GM21367 (cell line): ENCODE data around the gene ABAT.
"Not testable (repeated sequence)": the region's sequence is repeated elsewhere in the genome, so short reads cannot be mapped to it uniquely, and the experiment has no call there.

Source experiments
- ATAC-seq: cut with Tn5 transposase; IDR thresholded peaks from one replicate; pipeline ENCODE4 v1.9.1; 2021; ENCODE audit not compliant: unreplicated experiment

Gene ABAT

GRCh38 chr16:8678068-8678927 is 3.9 kb downstream of the ABAT start:
- no peak for ATAC-seq

- no peak for ATAC-seq
Measured at GRCh38 chr16:8679151-8679550, 4.7 kb downstream of the ABAT start.

- no peak for ATAC-seq
Measured at GRCh38 chr16:8682551-8683259, 8.3 kb downstream of the ABAT start.

- ATAC-seq: no peak
Measured at GRCh38 chr16:8683640-8684039, 9.2 kb downstream of the ABAT start.

- ATAC-seq: no peak
Measured at GRCh38 chr16:8685617-8686016, 11.2 kb downstream of the ABAT start.

- ATAC-seq: no peak
Measured at GRCh38 chr16:8686031-8686621, 11.7 kb downstream of the ABAT start.

- no peak for ATAC-seq
Measured at GRCh38 chr16:8686879-8687278, 12.5 kb downstream of the ABAT start.

GRCh38 chr16:8689686-8690085 is 15.3 kb downstream of the ABAT start:
- no peak for ATAC-seq

GRCh38 chr16:8691728-8692127 is 17.3 kb downstream of the ABAT start:
- no peak for ATAC-seq

- no peak for ATAC-seq
Measured at GRCh38 chr16:8694795-8695728, 20.6 kb downstream of the ABAT start.

- no peak for ATAC-seq
Measured at GRCh38 chr16:8696880-8697279, 22.5 kb downstream of the ABAT start.

GRCh38 chr16:8697965-8698364 is 23.5 kb downstream of the ABAT start:
- no peak for ATAC-seq

- ATAC-seq: no peak
Measured at GRCh38 chr16:8703693-8704092, 29.3 kb downstream of the ABAT start.

GRCh38 chr16:8704098-8704497 is 29.7 kb downstream of the ABAT start:
- ATAC-seq: no peak

GRCh38 chr16:8705100-8705822 is 30.8 kb downstream of the ABAT start:
- not testable (repeated sequence) for ATAC-seq

GRCh38 chr16:8708536-8708935 is 34.1 kb downstream of the ABAT start:
- ATAC-seq: no peak

GRCh38 chr16:8712589-8713361 is 38.4 kb downstream of the ABAT start:
- no peak for ATAC-seq

GRCh38 chr16:8713635-8714172 is 39.3 kb downstream of the ABAT start:
- no peak for ATAC-seq

- no peak for ATAC-seq
Measured at GRCh38 chr16:8714174-8714573, 39.8 kb downstream of the ABAT start.
